Liver (tissue), 3 donors: ENCODE measurements around the gene KCNK13.

Experiments
- GABPA ChIP-seq, 2 donors: IDR thresholded peaks in 1 of 2; conservative IDR thresholded peaks in 1 of 2; 2 replicates each; pipeline ENCODE4 v1.6.1; 2016; ENCODE audit warnings: antibody characterized with exemption in 2 of 2, mild to moderate bottlenecking in 1 of 2, moderate library complexity in 1 of 2
- HNF4G ChIP-seq: IDR thresholded peaks from 2 replicates; pipeline ENCODE4 v1.6.1; 2016; ENCODE audit warnings: antibody characterized with exemption
- JUND ChIP-seq, 2 donors: IDR thresholded peaks; 2 replicates each; pipeline ENCODE4 v1.6.1; 2016; ENCODE audit warnings: antibody characterized with exemption in 2 of 2
- RXRA ChIP-seq, 2 donors: IDR thresholded peaks; 2 replicates each; pipeline ENCODE4 v1.6.1; 2017 to 2018; ENCODE audit warnings: antibody characterized with exemption in 2 of 2, mild to moderate bottlenecking in 1 of 2
- SP1 ChIP-seq: IDR thresholded peaks from 2 replicates; pipeline ENCODE4 v1.6.1; 2018; ENCODE audit warnings: antibody characterized with exemption, mild to moderate bottlenecking
- YY1 ChIP-seq: IDR thresholded peaks from 2 replicates; pipeline ENCODE4 v1.6.1; 2016; ENCODE audit warnings: antibody characterized with exemption, mild to moderate bottlenecking
- TF ChIP-seq, protein P1 (sequence below): fragments of 150-350 bp; IDR thresholded peaks from 2 replicates; pipeline ENCODE4 v1.5.1; 2017; ENCODE audit warnings: improper control_type of control experiment, low read depth, low read length; ENCODE audit not compliant: missing input control
- TF ChIP-seq, protein P2 (sequence below): IDR thresholded peaks from 2 replicates; pipeline ENCODE4 v1.6.1; 2016; ENCODE audit warnings: antibody characterized with exemption
- TF ChIP-seq, protein P3 (sequence below): IDR thresholded peaks from 2 replicates; pipeline ENCODE4 v1.6.1; 2016; ENCODE audit warnings: antibody characterized with exemption, mild to moderate bottlenecking
- TF ChIP-seq, protein P4 (sequence below): IDR thresholded peaks from 2 replicates; pipeline ENCODE4 v1.6.1; 2016; ENCODE audit warnings: antibody characterized with exemption
- donor health status: healthy.
- donor health status: healthy.

DNA sequence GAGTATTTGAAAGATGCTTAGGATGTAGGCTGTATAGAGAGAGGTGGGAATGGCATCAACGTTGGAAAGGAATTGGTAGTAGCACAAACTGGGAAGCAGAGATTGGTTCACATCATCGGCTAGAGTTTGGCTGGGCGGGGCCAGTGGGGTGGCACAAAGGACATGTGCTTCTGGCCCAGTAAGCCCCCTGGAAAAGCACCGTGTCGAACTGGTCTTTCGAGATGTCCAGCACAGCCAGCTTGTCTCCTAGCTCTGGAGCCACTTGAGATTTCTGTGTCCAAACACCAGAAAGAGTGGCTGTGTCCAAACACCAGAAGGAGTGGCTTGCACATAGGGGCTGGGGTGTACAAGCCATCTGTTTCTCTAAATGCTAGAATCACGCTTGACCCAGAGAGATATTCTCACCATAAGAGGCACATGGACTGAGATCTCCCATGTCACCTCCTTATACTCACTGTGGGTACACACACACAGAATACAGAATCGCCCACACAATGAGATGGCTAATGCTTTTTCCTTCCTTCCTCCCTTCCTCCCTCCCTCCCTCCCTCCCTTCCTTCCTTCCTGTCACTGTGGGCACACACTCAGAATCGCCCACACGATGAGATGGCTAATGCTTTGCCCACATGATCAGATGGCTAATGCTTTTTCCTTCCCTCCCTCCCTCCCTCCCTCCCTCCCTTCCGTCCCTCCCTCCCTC, 41.8 kb upstream of the KCNK13 start:
- TF ChIP-seq, protein P1, sequence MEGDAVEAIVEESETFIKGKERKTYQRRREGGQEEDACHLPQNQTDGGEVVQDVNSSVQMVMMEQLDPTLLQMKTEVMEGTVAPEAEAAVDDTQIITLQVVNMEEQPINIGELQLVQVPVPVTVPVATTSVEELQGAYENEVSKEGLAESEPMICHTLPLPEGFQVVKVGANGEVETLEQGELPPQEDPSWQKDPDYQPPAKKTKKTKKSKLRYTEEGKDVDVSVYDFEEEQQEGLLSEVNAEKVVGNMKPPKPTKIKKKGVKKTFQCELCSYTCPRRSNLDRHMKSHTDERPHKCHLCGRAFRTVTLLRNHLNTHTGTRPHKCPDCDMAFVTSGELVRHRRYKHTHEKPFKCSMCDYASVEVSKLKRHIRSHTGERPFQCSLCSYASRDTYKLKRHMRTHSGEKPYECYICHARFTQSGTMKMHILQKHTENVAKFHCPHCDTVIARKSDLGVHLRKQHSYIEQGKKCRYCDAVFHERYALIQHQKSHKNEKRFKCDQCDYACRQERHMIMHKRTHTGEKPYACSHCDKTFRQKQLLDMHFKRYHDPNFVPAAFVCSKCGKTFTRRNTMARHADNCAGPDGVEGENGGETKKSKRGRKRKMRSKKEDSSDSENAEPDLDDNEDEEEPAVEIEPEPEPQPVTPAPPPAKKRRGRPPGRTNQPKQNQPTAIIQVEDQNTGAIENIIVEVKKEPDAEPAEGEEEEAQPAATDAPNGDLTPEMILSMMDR: no peak
- no peak for TF ChIP-seq SP1
- TF ChIP-seq, protein P2, sequence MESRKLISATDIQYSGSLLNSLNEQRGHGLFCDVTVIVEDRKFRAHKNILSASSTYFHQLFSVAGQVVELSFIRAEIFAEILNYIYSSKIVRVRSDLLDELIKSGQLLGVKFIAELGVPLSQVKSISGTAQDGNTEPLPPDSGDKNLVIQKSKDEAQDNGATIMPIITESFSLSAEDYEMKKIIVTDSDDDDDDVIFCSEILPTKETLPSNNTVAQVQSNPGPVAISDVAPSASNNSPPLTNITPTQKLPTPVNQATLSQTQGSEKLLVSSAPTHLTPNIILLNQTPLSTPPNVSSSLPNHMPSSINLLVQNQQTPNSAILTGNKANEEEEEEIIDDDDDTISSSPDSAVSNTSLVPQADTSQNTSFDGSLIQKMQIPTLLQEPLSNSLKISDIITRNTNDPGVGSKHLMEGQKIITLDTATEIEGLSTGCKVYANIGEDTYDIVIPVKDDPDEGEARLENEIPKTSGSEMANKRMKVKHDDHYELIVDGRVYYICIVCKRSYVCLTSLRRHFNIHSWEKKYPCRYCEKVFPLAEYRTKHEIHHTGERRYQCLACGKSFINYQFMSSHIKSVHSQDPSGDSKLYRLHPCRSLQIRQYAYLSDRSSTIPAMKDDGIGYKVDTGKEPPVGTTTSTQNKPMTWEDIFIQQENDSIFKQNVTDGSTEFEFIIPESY: no peak
- no peak for TF ChIP-seq GABPA (IDR thresholded peaks at IDR 0.05 in 1 of 2, conservative IDR thresholded peaks at IDR 0.05 in 1 of 2)
- TF ChIP-seq JUND (IDR thresholded peaks at IDR 0.05): no peak
- no peak for TF ChIP-seq YY1
- TF ChIP-seq, protein P3, sequence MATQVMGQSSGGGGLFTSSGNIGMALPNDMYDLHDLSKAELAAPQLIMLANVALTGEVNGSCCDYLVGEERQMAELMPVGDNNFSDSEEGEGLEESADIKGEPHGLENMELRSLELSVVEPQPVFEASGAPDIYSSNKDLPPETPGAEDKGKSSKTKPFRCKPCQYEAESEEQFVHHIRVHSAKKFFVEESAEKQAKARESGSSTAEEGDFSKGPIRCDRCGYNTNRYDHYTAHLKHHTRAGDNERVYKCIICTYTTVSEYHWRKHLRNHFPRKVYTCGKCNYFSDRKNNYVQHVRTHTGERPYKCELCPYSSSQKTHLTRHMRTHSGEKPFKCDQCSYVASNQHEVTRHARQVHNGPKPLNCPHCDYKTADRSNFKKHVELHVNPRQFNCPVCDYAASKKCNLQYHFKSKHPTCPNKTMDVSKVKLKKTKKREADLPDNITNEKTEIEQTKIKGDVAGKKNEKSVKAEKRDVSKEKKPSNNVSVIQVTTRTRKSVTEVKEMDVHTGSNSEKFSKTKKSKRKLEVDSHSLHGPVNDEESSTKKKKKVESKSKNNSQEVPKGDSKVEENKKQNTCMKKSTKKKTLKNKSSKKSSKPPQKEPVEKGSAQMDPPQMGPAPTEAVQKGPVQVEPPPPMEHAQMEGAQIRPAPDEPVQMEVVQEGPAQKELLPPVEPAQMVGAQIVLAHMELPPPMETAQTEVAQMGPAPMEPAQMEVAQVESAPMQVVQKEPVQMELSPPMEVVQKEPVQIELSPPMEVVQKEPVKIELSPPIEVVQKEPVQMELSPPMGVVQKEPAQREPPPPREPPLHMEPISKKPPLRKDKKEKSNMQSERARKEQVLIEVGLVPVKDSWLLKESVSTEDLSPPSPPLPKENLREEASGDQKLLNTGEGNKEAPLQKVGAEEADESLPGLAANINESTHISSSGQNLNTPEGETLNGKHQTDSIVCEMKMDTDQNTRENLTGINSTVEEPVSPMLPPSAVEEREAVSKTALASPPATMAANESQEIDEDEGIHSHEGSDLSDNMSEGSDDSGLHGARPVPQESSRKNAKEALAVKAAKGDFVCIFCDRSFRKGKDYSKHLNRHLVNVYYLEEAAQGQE: no peak
- TF ChIP-seq, protein P4, sequence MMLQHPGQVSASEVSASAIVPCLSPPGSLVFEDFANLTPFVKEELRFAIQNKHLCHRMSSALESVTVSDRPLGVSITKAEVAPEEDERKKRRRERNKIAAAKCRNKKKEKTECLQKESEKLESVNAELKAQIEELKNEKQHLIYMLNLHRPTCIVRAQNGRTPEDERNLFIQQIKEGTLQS: no peak
- TF ChIP-seq HNF4G: no peak
- TF ChIP-seq RXRA (IDR thresholded peaks at IDR 0.05): no peak
